T-cell (primary cell): ENCODE measurements around the gene SH2D4B. TPM values are rescaled to one million over a fixed set of nuclear protein-coding genes. Genes with fewer than 3 reads are reported as not detected.

ENCODE experiments used
- ATAC-seq, 4 experiments: fragments of 200-7000 bp in 3 of 4; fragments of 150-1000 bp in 1 of 4; cut with Tn5 transposase; replicated peaks in 1 of 4; 1 replicate in 3 of 4; 2 replicates in 1 of 4; pipeline ENCODE4 v1.10.0; 2021; ENCODE audit warnings: moderate library complexity in 3 of 4, mild to moderate bottlenecking in 2 of 4, moderate number of reproducible peaks in 1 of 4
- CTCF ChIA-PET, 2 donors: fragments of 300-600 bp; sonication (Branson Sonifier 250); formaldehyde crosslinking; loops; one replicate each; lab custom pipeline; 2022; ENCODE audit warnings: antibody characterized with exemption in 2 of 2; lab: Charles Lee
- POLR2A ChIA-PET, 2 donors: fragments of 300-600 bp; sonication (Branson Sonifier 250); formaldehyde crosslinking; loops; one replicate each; lab custom pipeline; 2022; ENCODE audit warnings: antibody characterized with exemption in 2 of 2; lab: Charles Lee
- DNase-seq, 35 experiments: peaks; one replicate each; pipeline versions ENCODE4 v3.0.0 to v3.0.0-alpha.2; 2013 to 2023
- H3K27ac ChIP-seq: one replicate; pipeline ENCODE4 v1.5.1; 2013; ENCODE audit warnings: low read length
- H3K27me3 ChIP-seq, 2 experiments: replicated peaks in 1 of 2; 1 replicate in 1 of 2; 2 replicates in 1 of 2; pipeline versions ENCODE4 v1.6.1 to v1.7.0; 2013; ENCODE audit warnings: low read length in 1 of 2, mixed read lengths in 1 of 2; ENCODE audit not compliant: control insufficient read depth in 2 of 2, insufficient read depth in 2 of 2; ENCODE audit errors: extremely low read depth in 1 of 2
- H3K36me3 ChIP-seq, 2 donors: 1 replicate in 1 of 2; 2 replicates in 1 of 2; pipeline versions ENCODE4 v1.6.1 to v1.7.0; 2013; ENCODE audit warnings: low read length in 1 of 2; ENCODE audit not compliant: control insufficient read depth in 2 of 2, insufficient read depth in 1 of 2; ENCODE audit errors: extremely low read depth in 1 of 2
- H3K4me1 ChIP-seq, 2 experiments: 1 replicate in 1 of 2; 2 replicates in 1 of 2; pipeline versions ENCODE4 v1.6.1 to v1.7.0; 2013; ENCODE audit warnings: low read length in 2 of 2, mixed read lengths in 1 of 2; ENCODE audit not compliant: insufficient read depth in 2 of 2, control insufficient read depth in 1 of 2; ENCODE audit errors: extremely low read depth in 1 of 2
- H3K4me3 ChIP-seq, 2 donors: 1 replicate in 1 of 2; 2 replicates in 1 of 2; pipeline versions ENCODE4 v1.5.1 to v1.7.0; 2013; ENCODE audit warnings: mild to moderate bottlenecking in 2 of 2, low read length in 1 of 2, moderate library complexity in 1 of 2; ENCODE audit not compliant: control insufficient read depth in 1 of 2; ENCODE audit errors: extremely low read depth in 1 of 2
- H3K9me3 ChIP-seq: 2 replicates; pipeline ENCODE4 v1.7.0; 2013
- H3K27ac Mint-ChIP-seq, 2 donors: one replicate each; pipeline ENCODE4 v1.8.0; 2020 to 2021; ENCODE audit warnings: mild to moderate bottlenecking in 2 of 2, mixed read lengths in 2 of 2
- H3K27me3 Mint-ChIP-seq, 2 donors: one replicate each; pipeline ENCODE4 v1.8.0; 2021 to 2022; ENCODE audit warnings: mixed read lengths in 2 of 2
- H3K36me3 Mint-ChIP-seq: one replicate; pipeline ENCODE4 v1.8.0; 2021; ENCODE audit warnings: mixed read lengths
- H3K4me1 Mint-ChIP-seq, 3 donors: one replicate each; pipeline ENCODE4 v1.8.0; 2020 to 2022; ENCODE audit warnings: mixed read lengths in 3 of 3, mild to moderate bottlenecking in 1 of 3
- H3K4me3 Mint-ChIP-seq, 3 donors: one replicate each; pipeline ENCODE4 v1.8.0; 2020 to 2022; ENCODE audit warnings: mild to moderate bottlenecking in 3 of 3, mixed read lengths in 3 of 3, moderate library complexity in 3 of 3
- H3K9me3 Mint-ChIP-seq, 3 donors: one replicate each; pipeline ENCODE4 v1.8.0; 2020 to 2022; ENCODE audit warnings: mixed read lengths in 3 of 3
- WGBS: methylation state at CpG from one replicate; pipeline ENCODE4 v1.1.5; 2013; ENCODE audit warnings: missing lambda C conversion rate; ENCODE audit not compliant: insufficient coverage; 5-methylcytosine and 5-hydroxymethylcytosine counted together
- total RNA-seq, 35 experiments: library from RNA in 6 of 35; stranded (reverse) in 6 of 35; fragments of 120-200 nt in 1 of 35; gene quantifications; one replicate each; pipeline versions ENCODE4 v1.2.1 to v1.2.4 and lab custom pipeline; 2013 to 2026

Gene SH2D4B
- total RNA-seq, 5 donors from 2014 or later (not counting 1 experiment from before 2014, with no cell fraction given), result 0.12 to 0.26 (median 0.23) TPM

DNA sequence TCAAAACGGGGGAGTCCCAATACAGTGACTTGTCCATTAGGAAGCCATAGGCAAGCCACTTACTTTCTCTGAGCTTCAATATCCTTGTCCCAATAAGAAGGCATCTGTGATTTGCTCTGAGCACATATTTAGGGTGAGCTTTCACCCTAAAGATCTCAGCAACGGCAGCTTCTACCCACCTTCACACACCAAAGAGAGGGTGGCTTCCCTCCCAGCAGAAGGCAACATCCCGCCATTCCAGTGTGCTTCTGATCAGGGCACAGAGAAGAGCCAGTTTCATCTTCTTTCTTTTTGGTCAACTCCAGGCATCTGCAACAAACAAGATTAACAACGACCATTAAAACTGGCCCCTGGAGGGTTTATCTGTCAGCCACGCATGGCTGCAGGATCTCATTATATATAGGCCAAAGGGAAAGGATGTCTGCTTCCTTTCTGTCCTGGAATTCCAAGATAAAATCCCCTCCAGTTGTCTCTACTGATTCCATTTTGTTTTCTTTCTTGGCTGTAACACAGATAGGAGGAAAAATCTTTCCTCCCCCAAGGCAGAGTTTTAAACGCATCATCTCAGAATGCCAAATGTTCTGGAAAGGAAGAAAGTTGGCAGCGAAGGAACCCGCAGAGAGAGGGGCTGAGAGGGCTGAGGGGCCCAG is 491 bp upstream of the SH2D4B start:
- CTCF ChIA-PET, result interaction anchor here (0.8 to 1.5 kb wide), 3 partner anchors 32 to 159 kb away, joined by 3 to 6 read pairs (median 3); no protein-coding TSS in a partner anchor

DNA sequence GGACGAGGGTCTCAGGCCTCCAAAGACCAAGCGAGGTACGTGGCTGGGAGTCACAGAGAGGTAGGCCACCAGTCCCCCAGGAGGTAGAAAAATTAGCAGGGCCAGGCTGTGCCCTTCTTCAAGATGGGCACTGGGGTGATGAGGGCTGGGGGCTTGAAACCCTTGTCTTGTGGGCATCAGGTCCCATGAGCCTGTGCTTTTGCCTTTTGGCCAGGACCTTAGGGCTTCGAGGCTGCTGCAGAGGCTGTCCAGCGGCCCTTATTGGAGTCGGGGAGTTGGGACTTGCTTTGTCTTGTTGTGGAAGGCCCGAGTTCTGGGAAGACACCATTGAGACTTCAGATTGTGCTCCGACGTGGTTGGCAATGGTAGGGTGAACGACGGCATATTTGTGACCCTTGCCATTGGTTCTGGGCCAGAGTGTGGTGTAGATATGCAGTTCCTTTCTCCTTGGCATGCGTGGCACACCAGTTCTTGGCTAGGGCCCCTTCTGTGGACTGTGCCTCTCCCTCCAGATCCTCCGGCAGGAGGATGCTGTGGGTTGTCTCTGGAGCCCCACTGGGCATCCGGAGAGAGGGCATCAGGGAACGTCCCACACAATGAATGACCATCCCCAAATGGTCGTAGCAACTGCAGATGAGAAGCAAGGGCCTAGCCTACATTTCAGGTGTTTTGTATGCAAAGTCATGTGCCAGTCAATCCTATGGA is 931 bp downstream of the SH2D4B start:
- no peak overlapping the region for H3K4me3 Mint-ChIP-seq

More for the DNA sequence above, 491 bp upstream of the SH2D4B start:
- Mint-ChIP-seq H3K27ac (peak overlapping the region; percentile 76 to 97), H3K36me3 (no peaks in the 10 kb centered on the region), H3K4me3 (peak overlapping the region; percentile 75 to 95 (median 83)), H3K9me3 (no peaks in the 10 kb centered on the region), H3K4me1 (peaks cover 23 to 31% (median 29%) of the 10 kb centered on the region in 3 donors), H3K27me3 (no peaks in the 10 kb centered on the region)
- H3K4me3 ChIP-seq, result no peak overlapping the region
- peaks cover 0 to 21% of the 10 kb centered on the region in 2 experiments for H3K4me1 ChIP-seq
- H3K9me3 ChIP-seq, result no peaks in the 10 kb centered on the region
- H3K36me3 ChIP-seq, result no peaks in the 10 kb centered on the region
- no peak overlapping the region for H3K27ac ChIP-seq
- H3K27me3 ChIP-seq, result peaks cover 0 to 3% of the 10 kb centered on the region in 2 experiments
- WGBS, result 90% methylated on average over 2 of the region's 8 CpGs
- no peak for ATAC-seq
- DNase-seq, result peak in 1 of 35 experiments; percentile 5
- POLR2A ChIA-PET, result interaction anchor here in 1 of 2 donors (0.5 kb wide), 1 partner anchor 26 kb away, joined by 15 read pairs; no protein-coding TSS in a partner anchor

DNA sequence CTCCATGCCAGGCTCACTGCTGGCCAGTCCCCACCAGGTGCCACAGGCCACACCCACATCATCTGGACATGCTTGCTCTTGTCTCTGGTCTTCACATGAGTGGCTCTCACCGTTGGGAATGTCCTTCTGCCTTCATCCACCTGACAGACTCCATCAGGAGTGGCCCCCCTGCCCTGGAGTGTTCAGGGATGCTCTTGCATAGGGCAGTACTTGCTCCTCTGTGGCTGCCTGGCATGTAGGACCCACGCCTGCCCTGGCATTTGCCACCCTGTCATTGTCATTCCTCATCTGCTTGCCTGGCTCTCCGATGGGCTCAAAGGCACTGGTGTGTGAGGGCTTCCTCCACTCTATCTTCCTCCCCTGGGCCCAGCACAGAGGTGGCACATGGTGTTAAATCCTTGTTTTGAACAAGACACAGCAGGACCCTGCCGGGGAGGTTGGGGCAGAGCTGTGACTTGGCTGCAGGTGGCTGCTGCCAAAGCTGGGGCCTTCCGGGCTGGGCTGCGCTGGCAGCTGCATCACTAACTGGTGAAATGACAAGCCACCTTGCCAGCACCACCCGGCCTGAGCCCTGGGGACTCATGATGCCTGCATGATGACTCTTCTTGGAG is 1.8 kb downstream of the SH2D4B start:
- peak overlapping the region; percentile 11 to 63 for H3K27ac Mint-ChIP-seq
- 87% methylated on average over 3 of the region's 7 CpGs for WGBS
- Histone ChIP-seq H3K36me3 (no peaks in the 10 kb centered on the region), H3K27me3 (peaks cover 0 to 4% of the 10 kb centered on the region in 2 experiments), H3K27ac (no peak overlapping the region), H3K9me3 (no peaks in the 10 kb centered on the region), H3K4me3 (no peak overlapping the region), H3K4me1 (peaks cover 0 to 15% of the 10 kb centered on the region in 2 experiments)
- H3K36me3 Mint-ChIP-seq, result no peaks in the 10 kb centered on the region
- no peak overlapping the region for H3K4me3 Mint-ChIP-seq
- no peaks in the 10 kb centered on the region for H3K27me3 Mint-ChIP-seq
- H3K9me3 Mint-ChIP-seq, result no peaks in the 10 kb centered on the region
- no peak for DNase-seq
- peaks cover 15 to 25% (median 25%) of the 10 kb centered on the region in 3 donors for H3K4me1 Mint-ChIP-seq
- CTCF ChIA-PET, result no interaction called here
- no peak for ATAC-seq
- POLR2A ChIA-PET, result no interaction called here

More for the DNA sequence above, 931 bp downstream of the SH2D4B start:
- ChIA-PET POLR2A (no interaction called here), CTCF (no interaction called here)
- H3K36me3 Mint-ChIP-seq, result no peaks in the 10 kb centered on the region
- no peak overlapping the region for H3K27ac Mint-ChIP-seq
- Histone ChIP-seq H3K27ac (no peak overlapping the region), H3K9me3 (no peaks in the 10 kb centered on the region), H3K4me1 (peaks cover 0 to 15% of the 10 kb centered on the region in 2 experiments), H3K27me3 (peaks cover 0 to 3% of the 10 kb centered on the region in 2 experiments), H3K36me3 (no peaks in the 10 kb centered on the region), H3K4me3 (no peak overlapping the region)
- H3K4me1 Mint-ChIP-seq, result peaks cover 15 to 25% (median 22%) of the 10 kb centered on the region in 3 donors
- no peaks in the 10 kb centered on the region for H3K9me3 Mint-ChIP-seq
- 95% methylated on average over 9 of the region's 16 CpGs for WGBS
- H3K27me3 Mint-ChIP-seq, result no peaks in the 10 kb centered on the region
- no peak for ATAC-seq
- DNase-seq, result no peak

DNA sequence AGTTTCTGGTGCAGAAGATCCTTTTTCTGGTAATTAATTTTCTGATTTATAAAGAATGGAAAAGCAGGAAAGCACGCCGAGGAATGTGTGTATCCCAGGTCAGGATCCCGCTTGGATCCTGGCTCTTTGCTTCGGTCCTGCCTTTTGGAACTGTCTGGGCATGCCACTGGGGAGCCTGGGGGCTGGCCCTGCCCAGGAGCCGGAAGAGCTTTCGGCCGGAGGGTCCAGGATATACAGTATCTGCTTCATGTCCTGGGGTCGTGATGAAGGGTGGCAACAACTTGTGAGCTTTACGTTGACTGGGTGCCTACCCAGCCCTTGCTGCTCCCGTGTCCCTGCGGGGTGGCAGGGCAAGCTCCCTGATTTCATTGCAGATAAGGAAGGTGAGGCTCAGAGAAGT is 2.4 kb downstream of the SH2D4B start:
- ChIA-PET CTCF (interaction anchor here in 1 of 2 donors (0.7 kb wide), 1 partner anchor 148 kb away, joined by 3 read pairs; no protein-coding TSS in a partner anchor), POLR2A (no interaction called here)
- H3K36me3 ChIP-seq, result no peaks in the 10 kb centered on the region
- peaks cover 15 to 25% (median 25%) of the 10 kb centered on the region in 3 donors for H3K4me1 Mint-ChIP-seq
- H3K4me3 Mint-ChIP-seq, result no peak overlapping the region
- no peaks in the 10 kb centered on the region for H3K9me3 Mint-ChIP-seq
- no peak overlapping the region for H3K27ac Mint-ChIP-seq
- H3K27me3 ChIP-seq, result peaks cover 0 to 6% of the 10 kb centered on the region in 2 experiments
- no peaks in the 10 kb centered on the region for H3K27me3 Mint-ChIP-seq
- DNase-seq, result no peak
- 91% methylated on average over 11 of the region's 11 CpGs for WGBS
- H3K27ac ChIP-seq, result no peak overlapping the region
- ATAC-seq, result no peak
- no peaks in the 10 kb centered on the region for H3K36me3 Mint-ChIP-seq
- peaks cover 0 to 15% of the 10 kb centered on the region in 2 experiments for H3K4me1 ChIP-seq
- H3K4me3 ChIP-seq, result no peak overlapping the region
- H3K9me3 ChIP-seq, result no peaks in the 10 kb centered on the region

DNA sequence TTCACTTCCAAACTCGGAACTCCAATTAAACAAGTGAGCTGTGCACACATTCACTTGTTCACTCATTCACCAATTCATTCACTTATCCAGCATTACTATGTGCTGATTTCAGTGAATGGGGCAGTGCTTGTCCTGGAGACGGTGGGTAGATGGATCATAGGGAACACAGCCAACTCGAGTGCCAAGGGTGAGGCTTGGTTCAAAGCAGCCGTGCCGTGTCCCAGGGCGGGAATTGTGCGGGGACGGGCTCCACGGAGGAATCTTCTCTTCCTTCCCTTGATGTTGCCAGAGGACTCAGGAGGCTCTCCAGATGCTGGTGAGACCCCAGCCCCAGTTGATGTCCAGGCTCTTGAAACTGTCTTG is 2.9 kb downstream of the SH2D4B start:
- Histone ChIP-seq H3K9me3 (no peaks in the 10 kb centered on the region), H3K27ac (no peak overlapping the region), H3K4me1 (peaks cover 0 to 12% of the 10 kb centered on the region in 2 experiments), H3K27me3 (peaks cover 0 to 6% of the 10 kb centered on the region in 2 experiments), H3K4me3 (no peak overlapping the region), H3K36me3 (no peaks in the 10 kb centered on the region)
- Mint-ChIP-seq H3K4me3 (no peak overlapping the region), H3K9me3 (no peaks in the 10 kb centered on the region), H3K27me3 (no peaks in the 10 kb centered on the region), H3K4me1 (peaks cover 12 to 22% (median 21%) of the 10 kb centered on the region in 3 donors), H3K27ac (peak overlapping the region in 1 of 2 donors; percentile 28), H3K36me3 (no peaks in the 10 kb centered on the region)
- POLR2A ChIA-PET, result no interaction called here
- DNase-seq (no peak), ATAC-seq (no peak)
- CTCF ChIA-PET, result interaction anchor here in 1 of 2 donors (0.7 kb wide), 1 partner anchor 148 kb away, joined by 3 read pairs; no protein-coding TSS in a partner anchor
- 80% methylated on average over 7 of the region's 9 CpGs for WGBS
